Measurements from ENCODE around the gene NPPC.

Gene NPPC

DNA sequence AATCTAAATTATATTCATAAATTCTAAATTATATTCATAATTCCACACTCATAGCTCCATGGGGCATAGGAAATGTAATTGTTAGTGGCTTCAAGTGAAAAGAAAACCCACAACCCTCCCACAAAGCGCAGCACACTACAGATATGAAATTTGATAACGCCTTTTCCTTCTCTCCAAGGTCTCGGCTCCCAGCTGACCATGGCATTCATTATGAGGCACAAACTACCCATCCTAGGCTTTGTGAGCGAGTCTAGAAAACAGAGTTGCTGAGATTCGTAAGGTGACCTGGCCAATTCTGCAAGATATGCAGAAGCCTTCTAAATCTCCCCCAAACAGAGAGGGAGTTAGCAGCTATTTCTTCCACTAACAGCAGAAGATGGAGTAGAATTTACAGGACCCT, 5.4 kb downstream of the NPPC start:
- Histone ChIP-seq H3K27ac (no peak overlapping the region), H3K9me3 (ENCODE audit: severe bottlenecking) (no peaks in the 10 kb centered on the region), H3K36me3 (no peaks in the 10 kb centered on the region), H3K27me3 (ENCODE audit: insufficient read depth, low read depth, severe bottlenecking) (peaks cover 3% of the 10 kb centered on the region), H3K4me3 (ENCODE audit: low read depth, low read length) (no peak overlapping the region)
- no peak for DNase-seq
- no peak for TF ChIP-seq CTCF (IDR thresholded peaks at IDR 0.05; ENCODE audit: low read depth, low read length)

- TF ChIP-seq CTCF (IDR thresholded peaks at IDR 0.05; ENCODE audit: low read depth, low read length), result no peak
- no peaks in the 10 kb centered on the region for H3K36me3 ChIP-seq
- no peak overlapping the region for H3K27ac ChIP-seq
- no peak overlapping the region for H3K4me3 ChIP-seq (ENCODE audit: low read depth, low read length)
- no peaks in the 10 kb centered on the region for H3K9me3 ChIP-seq (ENCODE audit: severe bottlenecking)
- DNase-seq, result no peak
- H3K27me3 ChIP-seq (ENCODE audit: insufficient read depth, low read depth, severe bottlenecking), result no peaks in the 10 kb centered on the region
These were observed 5.8 kb downstream of the NPPC start for GRCh38 chr2:231920366-231920765.

DNA sequence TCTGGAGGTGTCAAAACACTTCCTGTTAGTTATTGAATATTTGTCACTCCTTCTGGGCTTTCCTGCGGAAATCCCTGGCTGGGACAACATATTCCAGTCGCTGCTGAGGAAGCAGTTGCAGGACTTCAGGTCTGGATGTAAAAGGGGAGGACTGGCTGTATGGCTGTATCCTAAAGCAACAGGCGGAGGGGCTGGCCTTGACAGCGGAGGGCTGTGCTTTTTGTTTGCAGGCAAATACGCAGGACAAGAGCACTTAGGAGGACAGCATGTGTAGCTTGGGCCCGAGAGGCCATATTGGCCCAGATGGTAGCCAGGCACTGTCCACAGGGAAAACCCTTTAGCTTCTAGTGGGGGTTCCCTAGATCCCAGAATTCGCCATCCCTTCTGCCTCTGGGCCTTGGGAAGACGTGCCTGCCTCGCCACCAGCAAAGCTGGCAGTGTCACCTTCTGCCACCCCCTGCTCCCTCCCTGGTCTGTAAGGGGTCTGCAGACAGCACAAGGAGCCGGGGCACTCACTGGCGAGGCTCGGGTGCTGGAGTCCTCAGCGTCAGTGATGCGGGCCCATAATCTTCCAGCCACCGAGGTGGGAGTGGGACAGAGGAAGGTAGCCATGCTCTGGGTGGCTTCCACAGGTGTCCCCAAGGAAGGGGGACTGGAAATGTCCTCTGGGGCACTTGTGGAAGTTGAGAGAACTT, 6.7 kb downstream of the NPPC start:
- H3K27ac ChIP-seq, result no peak overlapping the region
- no peak for TF ChIP-seq CTCF (IDR thresholded peaks at IDR 0.05; ENCODE audit: low read depth, low read length)
- no peaks in the 10 kb centered on the region for H3K36me3 ChIP-seq
- no peak overlapping the region for H3K4me3 ChIP-seq (ENCODE audit: low read depth, low read length)
- no peaks in the 10 kb centered on the region for H3K27me3 ChIP-seq (ENCODE audit: insufficient read depth, low read depth, severe bottlenecking)
- DNase-seq, result no peak
- no peaks in the 10 kb centered on the region for H3K9me3 ChIP-seq (ENCODE audit: severe bottlenecking)

- Histone ChIP-seq H3K36me3 (no peaks in the 10 kb centered on the region), H3K4me3 (ENCODE audit: low read depth, low read length) (no peak overlapping the region), H3K9me3 (ENCODE audit: severe bottlenecking) (no peaks in the 10 kb centered on the region), H3K27ac (no peak overlapping the region), H3K27me3 (ENCODE audit: insufficient read depth, low read depth, severe bottlenecking) (no peaks in the 10 kb centered on the region)
- DNase-seq, result no peak
- TF ChIP-seq CTCF (IDR thresholded peaks at IDR 0.05; ENCODE audit: low read depth, low read length), result no peak
These were observed 7.5 kb downstream of the NPPC start for GRCh38 chr2:231918501-231919330.

GRCh38 chr2:231917280-231918066, 8.7 kb downstream of the NPPC start:
- Histone ChIP-seq H3K27ac (no peak overlapping the region), H3K27me3 (ENCODE audit: insufficient read depth, low read depth, severe bottlenecking) (no peaks in the 10 kb centered on the region), H3K36me3 (no peaks in the 10 kb centered on the region), H3K4me3 (ENCODE audit: low read depth, low read length) (no peak overlapping the region), H3K9me3 (ENCODE audit: severe bottlenecking) (no peaks in the 10 kb centered on the region)
- TF ChIP-seq CTCF (IDR thresholded peaks at IDR 0.05; ENCODE audit: low read depth, low read length), result no peak
- DNase-seq, result no peak
